GM12891 (cell line): ENCODE data around the gene NDUFB8.

ENCODE experiments used
- POLR2A ChIP-seq: IDR thresholded peaks from 2 replicates; pipeline ENCODE4 v1.6.1; 2011; ENCODE audit warnings: low read depth, low read length, control low read depth
- POLR2AphosphoS5 ChIP-seq: IDR thresholded peaks from 2 replicates; pipeline ENCODE4 v1.6.1; 2011; ENCODE audit warnings: low read depth, low read length, control low read depth
- SPI1 ChIP-seq: IDR thresholded peaks from 2 replicates; pipeline ENCODE4 v1.6.1; 2011; ENCODE audit warnings: low read depth, low read length, control low read depth

DNA sequence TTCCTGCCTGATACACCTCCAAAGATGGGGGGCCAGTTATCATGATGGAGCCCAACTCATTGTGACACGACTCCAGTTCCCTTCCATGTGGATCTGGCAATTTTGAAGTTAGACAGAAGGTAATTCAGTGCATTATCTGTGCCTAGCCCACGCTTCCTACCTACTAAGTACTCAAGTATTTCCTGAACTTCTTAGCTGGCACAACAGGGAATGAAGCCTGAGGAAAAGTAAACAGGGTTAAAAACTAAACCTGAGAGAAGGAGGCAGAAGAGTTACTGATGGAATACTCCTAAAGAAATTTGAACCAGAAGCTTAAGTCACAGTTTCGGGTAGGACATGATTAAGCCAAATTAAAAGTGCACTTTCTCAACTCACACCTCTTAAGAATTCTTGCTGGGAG is 8.9 kb downstream of the NDUFB8 start:
- TF ChIP-seq POLR2AphosphoS5, result no peak
- TF ChIP-seq POLR2A, result no peak
- no peak for TF ChIP-seq SPI1
